ENCODE results near the gene NOSIP.

Gene NOSIP

DNA sequence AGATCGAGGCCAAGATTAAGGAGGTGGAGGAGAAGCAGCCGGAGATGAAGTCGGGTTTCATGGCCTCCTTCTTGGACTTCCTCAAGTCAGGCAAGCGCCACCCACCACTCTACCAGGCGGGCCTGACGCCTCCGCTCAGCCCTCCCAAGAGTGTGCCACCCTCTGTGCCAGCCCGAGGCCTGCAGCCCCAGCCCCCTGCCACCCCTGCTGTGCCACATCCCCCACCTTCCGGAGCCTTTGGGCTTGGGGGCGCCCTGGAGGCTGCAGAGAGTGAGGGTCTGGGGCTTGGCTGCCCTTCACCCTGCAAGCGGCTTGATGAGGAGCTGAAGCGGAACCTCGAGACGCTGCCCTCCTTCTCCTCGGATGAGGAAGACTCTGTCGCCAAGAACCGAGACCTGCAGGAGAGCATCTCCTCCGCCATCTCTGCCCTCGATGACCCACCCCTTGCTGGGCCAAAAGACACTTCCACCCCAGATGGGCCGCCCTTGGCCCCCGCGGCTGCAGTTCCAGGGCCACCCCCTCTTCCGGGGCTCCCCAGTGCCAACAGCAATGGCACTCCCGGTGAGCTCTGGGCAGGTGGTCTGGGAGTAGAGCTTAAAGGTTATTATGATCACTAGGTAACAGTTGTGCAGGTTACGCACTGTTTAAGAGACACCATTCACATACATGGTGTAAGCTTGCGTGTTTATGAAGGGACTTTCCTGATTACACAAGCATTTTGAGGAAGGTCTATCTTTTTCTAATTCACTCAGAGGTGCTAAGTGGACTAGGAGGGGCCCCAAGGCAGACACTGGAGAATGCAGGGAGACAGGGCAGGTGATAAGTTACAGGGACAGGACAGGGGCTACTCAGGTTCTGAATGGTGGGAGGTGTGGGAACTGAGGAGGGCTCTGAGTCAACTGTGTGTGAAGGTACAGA, 19.3 kb upstream of the NOSIP start:
- Histone ChIP-seq H3K4me1 (ENCODE audit: insufficient read depth, poor library complexity, severe bottlenecking) (no peaks in the 10 kb centered on the region), H3K9me3 (ENCODE audit: severe bottlenecking) (no peaks in the 10 kb centered on the region), H3K27me3 (ENCODE audit: insufficient read depth, poor library complexity, severe bottlenecking) (no peaks in the 10 kb centered on the region), H3K4me3 (ENCODE audit: severe bottlenecking) (no peak overlapping the region), H3K27ac (ENCODE audit: poor library complexity, severe bottlenecking) (no peak overlapping the region), H3K36me3 (ENCODE audit: low read depth) (peaks cover 79% of the 10 kb centered on the region)
- DNase-seq (ENCODE audit: low spot score), result no peak
- no peak for ATAC-seq (ENCODE audit: low read depth)
- TF ChIP-seq, protein P1, sequence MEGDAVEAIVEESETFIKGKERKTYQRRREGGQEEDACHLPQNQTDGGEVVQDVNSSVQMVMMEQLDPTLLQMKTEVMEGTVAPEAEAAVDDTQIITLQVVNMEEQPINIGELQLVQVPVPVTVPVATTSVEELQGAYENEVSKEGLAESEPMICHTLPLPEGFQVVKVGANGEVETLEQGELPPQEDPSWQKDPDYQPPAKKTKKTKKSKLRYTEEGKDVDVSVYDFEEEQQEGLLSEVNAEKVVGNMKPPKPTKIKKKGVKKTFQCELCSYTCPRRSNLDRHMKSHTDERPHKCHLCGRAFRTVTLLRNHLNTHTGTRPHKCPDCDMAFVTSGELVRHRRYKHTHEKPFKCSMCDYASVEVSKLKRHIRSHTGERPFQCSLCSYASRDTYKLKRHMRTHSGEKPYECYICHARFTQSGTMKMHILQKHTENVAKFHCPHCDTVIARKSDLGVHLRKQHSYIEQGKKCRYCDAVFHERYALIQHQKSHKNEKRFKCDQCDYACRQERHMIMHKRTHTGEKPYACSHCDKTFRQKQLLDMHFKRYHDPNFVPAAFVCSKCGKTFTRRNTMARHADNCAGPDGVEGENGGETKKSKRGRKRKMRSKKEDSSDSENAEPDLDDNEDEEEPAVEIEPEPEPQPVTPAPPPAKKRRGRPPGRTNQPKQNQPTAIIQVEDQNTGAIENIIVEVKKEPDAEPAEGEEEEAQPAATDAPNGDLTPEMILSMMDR (IDR thresholded peaks at IDR 0.05; ENCODE audit: poor library complexity, severe bottlenecking), result no peak

DNA sequence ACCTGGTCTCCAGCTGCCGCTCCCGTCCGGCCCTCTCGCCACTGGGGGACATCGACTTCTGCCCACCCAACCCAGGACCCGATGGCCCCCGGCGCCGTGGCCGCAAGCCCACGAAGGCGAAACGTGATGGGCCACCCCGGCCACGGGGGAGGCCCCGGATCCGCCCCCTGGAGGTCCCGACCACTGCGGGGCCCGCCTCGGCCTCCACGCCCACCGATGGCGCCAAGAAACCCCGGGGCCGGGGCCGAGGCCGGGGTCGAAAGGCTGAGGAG, 17.3 kb upstream of the NOSIP start:
- no peaks in the 10 kb centered on the region for H3K4me1 ChIP-seq (ENCODE audit: insufficient read depth, poor library complexity, severe bottlenecking)
- no peaks in the 10 kb centered on the region for H3K9me3 ChIP-seq (ENCODE audit: severe bottlenecking)
- DNase-seq (ENCODE audit: low spot score) (no peak), ATAC-seq (ENCODE audit: low read depth) (no peak)
- H3K27me3 ChIP-seq (ENCODE audit: insufficient read depth, poor library complexity, severe bottlenecking), result no peaks in the 10 kb centered on the region
- TF ChIP-seq, protein P1 (IDR thresholded peaks at IDR 0.05; ENCODE audit: poor library complexity, severe bottlenecking), result no peak
- peaks cover 71% of the 10 kb centered on the region for H3K36me3 ChIP-seq (ENCODE audit: low read depth)
- no peak overlapping the region for H3K4me3 ChIP-seq (ENCODE audit: severe bottlenecking)
- H3K27ac ChIP-seq (ENCODE audit: poor library complexity, severe bottlenecking), result no peak overlapping the region

DNA sequence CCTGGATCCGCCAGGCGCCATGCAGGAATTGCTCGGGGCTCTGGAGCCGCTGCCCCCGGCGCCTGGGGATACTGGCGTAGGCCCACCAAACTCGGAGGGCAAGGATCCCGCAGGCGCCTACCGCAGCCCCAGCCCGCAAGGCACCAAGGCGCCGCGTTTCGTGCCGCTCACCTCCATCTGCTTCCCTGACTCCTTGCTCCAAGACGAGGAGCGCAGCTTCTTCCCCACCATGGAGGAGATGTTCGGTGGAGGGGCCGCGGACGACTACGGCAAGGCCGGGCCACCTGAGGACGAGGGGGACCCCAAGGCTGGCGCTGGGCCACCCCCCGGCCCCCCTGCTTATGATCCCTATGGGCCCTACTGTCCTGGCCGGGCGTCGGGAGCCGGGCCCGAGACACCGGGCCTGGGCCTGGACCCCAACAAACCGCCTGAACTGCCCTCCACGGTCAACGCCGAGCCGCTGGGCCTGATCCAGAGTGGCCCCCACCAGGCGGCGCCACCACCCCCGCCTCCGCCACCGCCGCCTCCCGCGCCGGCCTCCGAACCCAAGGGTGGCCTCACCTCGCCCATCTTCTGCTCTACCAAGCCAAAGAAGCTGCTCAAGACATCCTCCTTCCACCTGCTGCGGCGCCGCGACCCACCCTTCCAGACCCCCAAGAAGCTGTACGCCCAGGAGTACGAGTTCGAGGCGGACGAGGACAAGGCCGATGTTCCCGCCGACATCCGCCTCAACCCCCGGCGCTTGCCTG, 16.8 kb upstream of the NOSIP start:
- H3K27me3 ChIP-seq (ENCODE audit: insufficient read depth, poor library complexity, severe bottlenecking), result no peaks in the 10 kb centered on the region
- no peak for DNase-seq (ENCODE audit: low spot score)
- peaks cover 66% of the 10 kb centered on the region for H3K36me3 ChIP-seq (ENCODE audit: low read depth)
- H3K4me3 ChIP-seq (ENCODE audit: severe bottlenecking), result no peak overlapping the region
- TF ChIP-seq, protein P1 (IDR thresholded peaks at IDR 0.05; ENCODE audit: poor library complexity, severe bottlenecking), result no peak
- no peak for ATAC-seq (ENCODE audit: low read depth)
- H3K27ac ChIP-seq (ENCODE audit: poor library complexity, severe bottlenecking), result no peak overlapping the region
- no peaks in the 10 kb centered on the region for H3K9me3 ChIP-seq (ENCODE audit: severe bottlenecking)
- H3K4me1 ChIP-seq (ENCODE audit: insufficient read depth, poor library complexity, severe bottlenecking), result no peaks in the 10 kb centered on the region

DNA sequence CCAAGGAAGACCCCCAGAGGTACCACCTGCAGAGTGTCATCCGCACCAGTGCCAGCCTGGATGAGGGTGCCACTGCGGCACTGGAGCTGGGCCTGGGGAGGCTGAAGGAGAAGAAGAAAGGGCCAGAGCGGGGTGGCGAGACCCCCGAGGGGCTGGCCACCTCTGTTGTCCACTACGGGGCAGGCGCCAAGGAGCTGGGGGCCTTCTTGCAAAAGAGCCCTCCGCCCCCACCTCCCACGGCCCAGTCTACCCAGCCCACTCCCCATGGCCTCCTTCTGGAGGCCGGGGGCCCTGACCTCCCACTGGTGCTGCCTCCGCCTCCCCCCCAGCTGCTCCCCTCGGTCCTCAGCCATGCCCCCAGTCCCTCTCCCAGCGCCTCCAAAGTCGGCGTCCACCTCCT, 16.1 kb upstream of the NOSIP start:
- no peaks in the 10 kb centered on the region for H3K4me1 ChIP-seq (ENCODE audit: insufficient read depth, poor library complexity, severe bottlenecking)
- peaks cover 60% of the 10 kb centered on the region for H3K36me3 ChIP-seq (ENCODE audit: low read depth)
- no peak overlapping the region for H3K27ac ChIP-seq (ENCODE audit: poor library complexity, severe bottlenecking)
- no peak overlapping the region for H3K4me3 ChIP-seq (ENCODE audit: severe bottlenecking)
- ATAC-seq (ENCODE audit: low read depth) (no peak), DNase-seq (ENCODE audit: low spot score) (peak; percentile 65)
- no peaks in the 10 kb centered on the region for H3K27me3 ChIP-seq (ENCODE audit: insufficient read depth, poor library complexity, severe bottlenecking)
- H3K9me3 ChIP-seq (ENCODE audit: severe bottlenecking), result no peaks in the 10 kb centered on the region
- TF ChIP-seq, protein P1 (IDR thresholded peaks at IDR 0.05; ENCODE audit: poor library complexity, severe bottlenecking), result no peak
